Measurements from ENCODE around the gene MAP4K3. TPM values are rescaled to one million over a fixed set of nuclear protein-coding genes. Genes with fewer than 3 reads are reported as not detected.

The MAP4K3 gene
- total and polyA plus RNA-seq, 2 of the 8 experiments (the other 6 are each of a cell fraction or from before 2014, with no cell fraction given), result 11.4 to 63.0 TPM

DNA sequence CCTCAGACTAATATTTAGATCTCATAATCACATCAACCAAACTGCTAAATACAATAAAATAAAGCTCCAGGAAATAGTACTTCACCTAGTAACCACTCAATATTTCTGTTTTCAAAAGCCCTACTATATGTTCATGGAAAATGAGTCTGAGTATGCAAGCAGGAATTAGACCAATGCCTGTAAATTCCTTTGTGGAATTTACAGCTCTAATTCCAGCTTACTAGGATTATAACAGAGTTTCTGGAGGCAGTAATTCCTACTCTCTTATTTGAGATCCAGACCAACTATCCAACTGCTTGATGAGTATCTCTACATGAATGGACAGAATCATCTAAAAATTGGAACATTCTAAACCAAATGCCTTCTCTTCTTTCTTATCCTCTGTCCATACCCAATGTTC is 204.9 kb downstream of the MAP4K3 start:
- H3K9ac ChIP-seq (replicated peaks in 1 of 4; ENCODE audit: extremely low read depth in 1 of 4, low read depth in 3 of 4, low read length in 3 of 4), result no peak overlapping the region
- no peak overlapping the region for H2AK5ac ChIP-seq (ENCODE audit: low read depth, low read length)
- H3K4ac ChIP-seq (replicated peaks; ENCODE audit: insufficient read length, low read depth, low read length), result no peak overlapping the region
- no peak overlapping the region for H2BK5ac ChIP-seq (ENCODE audit: low read depth, low read length)
- no peak overlapping the region for H2BK15ac ChIP-seq (ENCODE audit: low read length)
- H3K27ac ChIP-seq (ENCODE audit: low read depth, low read length), result no peak overlapping the region
- H4K5ac ChIP-seq (ENCODE audit: insufficient read length, low read depth, low read length), result no peak overlapping the region
- no peak for FAIRE-seq
- no peak overlapping the region for H2AFZ ChIP-seq (ENCODE audit: low read length)
- H3K79me1 ChIP-seq (ENCODE audit: low read depth, low read length), result no peaks in the 10 kb centered on the region
- ChIA-PET CTCF (ENCODE audit: partially characterized antibody) (interaction anchor here (0.7 to 9.1 kb wide), 3 partner anchors 18 to 285 kb away, joined by 3 to 196 read pairs (median 4); no protein-coding TSS in a partner anchor), POLR2A (ENCODE audit: partially characterized antibody) (no interaction called here)
- H3K23ac ChIP-seq (ENCODE audit: insufficient read length), result no peak overlapping the region
- H2BK12ac ChIP-seq (ENCODE audit: low read depth, low read length), result no peak overlapping the region
- no peak for TF ChIP-seq TBP (IDR thresholded peaks at IDR 0.05; ENCODE audit: low read depth, low read length)
- no peak for TF ChIP-seq SIN3A (conservative IDR thresholded peaks at IDR 0.05 in 1 of 2, IDR thresholded peaks at IDR 0.05 in 1 of 2; ENCODE audit: low read depth in 1 of 2, low read length in 2 of 2)
- no peak for TF ChIP-seq CTBP2 (IDR thresholded peaks at IDR 0.05; ENCODE audit: borderline replicate concordance, insufficient read depth, insufficient read length, low read length)
- no peak for TF ChIP-seq MAFK (IDR thresholded peaks at IDR 0.05; ENCODE audit: low read depth, low read length)
- TF ChIP-seq, protein P1, sequence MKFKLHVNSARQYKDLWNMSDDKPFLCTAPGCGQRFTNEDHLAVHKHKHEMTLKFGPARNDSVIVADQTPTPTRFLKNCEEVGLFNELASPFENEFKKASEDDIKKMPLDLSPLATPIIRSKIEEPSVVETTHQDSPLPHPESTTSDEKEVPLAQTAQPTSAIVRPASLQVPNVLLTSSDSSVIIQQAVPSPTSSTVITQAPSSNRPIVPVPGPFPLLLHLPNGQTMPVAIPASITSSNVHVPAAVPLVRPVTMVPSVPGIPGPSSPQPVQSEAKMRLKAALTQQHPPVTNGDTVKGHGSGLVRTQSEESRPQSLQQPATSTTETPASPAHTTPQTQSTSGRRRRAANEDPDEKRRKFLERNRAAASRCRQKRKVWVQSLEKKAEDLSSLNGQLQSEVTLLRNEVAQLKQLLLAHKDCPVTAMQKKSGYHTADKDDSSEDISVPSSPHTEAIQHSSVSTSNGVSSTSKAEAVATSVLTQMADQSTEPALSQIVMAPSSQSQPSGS (IDR thresholded peaks at IDR 0.05; ENCODE audit: low read length), result no peak
- no peak for TF ChIP-seq BRCA1 (IDR thresholded peaks at IDR 0.05; ENCODE audit: low read depth, low read length)
- TF ChIP-seq PHF8 (conservative IDR thresholded peaks at IDR 0.05; ENCODE audit: low read depth, low read length), result no peak
- no peak for TF ChIP-seq CEBPB (IDR thresholded peaks at IDR 0.05; ENCODE audit: low read depth, low read length)
- H3K18ac ChIP-seq (ENCODE audit: extremely low read depth, low read length), result no peak overlapping the region
- no peak overlapping the region for H3K14ac ChIP-seq (ENCODE audit: insufficient read length)
- no peak overlapping the region for H4K91ac ChIP-seq (replicated peaks; ENCODE audit: insufficient read length, low read length)
- no peak overlapping the region for H4K8ac ChIP-seq (ENCODE audit: extremely low read depth, insufficient read depth, low read length)
- H3K79me2 ChIP-seq (ENCODE audit: control insufficient read depth in 1 of 2, insufficient read depth in 2 of 2, low read length in 2 of 2), result no peaks in the 10 kb centered on the region
- no peaks in the 10 kb centered on the region for H3K36me3 ChIP-seq (ENCODE audit: control insufficient read depth in 2 of 4, insufficient read depth in 4 of 4, low read length in 3 of 4)
- H3K9me3 ChIP-seq (ENCODE audit: insufficient read depth in 2 of 2, low read depth in 1 of 2, low read length in 1 of 2), result 0 out of 4 replicates have a peak, but pooled peaks cover 0 to under 1% of the 10 kb centered on the region in 2 experiments
- H3K56ac ChIP-seq (replicated peaks; ENCODE audit: insufficient read length, low read depth, low read length), result no peak overlapping the region
- DNase-seq (ENCODE audit: low read depth in 1 of 2, low spot score in 2 of 2), result no peak
- no peak overlapping the region for H2BK20ac ChIP-seq (ENCODE audit: low read length)
- no peaks in the 10 kb centered on the region for H3K23me2 ChIP-seq (ENCODE audit: low read depth, low read length)
- H4K20me1 ChIP-seq (replicated peaks in 1 of 2; ENCODE audit: control insufficient read depth in 1 of 2, insufficient read depth in 2 of 2, low read length in 2 of 2), result no peaks in the 10 kb centered on the region
- H3K4me1 ChIP-seq (replicated peaks in 1 of 4; ENCODE audit: control insufficient read depth in 3 of 4, insufficient read depth in 4 of 4, low read length in 3 of 4), result peaks cover 0 to 5% (median 3%) of the 10 kb centered on the region in 4 experiments; a peak in 4 of 7 replicates
- H2BK120ac ChIP-seq (replicated peaks; ENCODE audit: low read depth, low read length), result peak overlapping the region; percentile 61
- H3K4me2 ChIP-seq (ENCODE audit: insufficient read depth in 1 of 2, low read depth in 2 of 2, low read length in 2 of 2), result no peak overlapping the region
- H3K4me3 ChIP-seq (ENCODE audit: extremely low read depth in 1 of 4, insufficient read depth in 2 of 4, low read depth in 3 of 4, low read length in 4 of 4), result no peak overlapping the region
- no peaks in the 10 kb centered on the region for H3K27me3 ChIP-seq (replicated peaks in 1 of 4; ENCODE audit: control insufficient read depth in 3 of 4, extremely low read depth in 1 of 4, insufficient read depth in 3 of 4, low read length in 3 of 4)
